HG03135 (cell line): ENCODE data around the gene FRMD6.

Experiments used
- ATAC-seq: cut with Tn5 transposase; IDR thresholded peaks from one replicate; pipeline ENCODE4 v1.9.1; 2021; ENCODE audit warnings: mild to moderate bottlenecking, moderate library complexity; ENCODE audit not compliant: unreplicated experiment

The FRMD6 gene

DNA sequence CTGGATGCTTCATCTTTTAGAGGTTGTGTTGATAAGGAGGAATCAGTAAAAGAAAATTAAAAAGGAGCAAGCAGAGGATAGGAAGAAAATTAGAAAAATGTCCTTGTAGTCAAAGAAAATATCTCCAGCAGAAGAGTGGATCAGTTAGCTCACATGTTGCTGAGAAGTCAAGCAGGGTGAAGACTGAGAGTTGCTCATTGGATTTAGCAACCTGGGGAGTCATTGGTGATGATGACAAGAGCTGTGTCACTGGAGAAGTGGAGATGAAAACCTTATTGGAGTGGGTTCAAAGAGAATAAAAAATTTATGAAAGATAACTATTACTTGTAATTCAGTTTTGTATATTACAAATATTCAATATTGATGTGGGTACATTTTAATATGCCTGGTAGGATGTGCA, 9.8 kb downstream of the FRMD6 start:
- no peak for ATAC-seq

DNA sequence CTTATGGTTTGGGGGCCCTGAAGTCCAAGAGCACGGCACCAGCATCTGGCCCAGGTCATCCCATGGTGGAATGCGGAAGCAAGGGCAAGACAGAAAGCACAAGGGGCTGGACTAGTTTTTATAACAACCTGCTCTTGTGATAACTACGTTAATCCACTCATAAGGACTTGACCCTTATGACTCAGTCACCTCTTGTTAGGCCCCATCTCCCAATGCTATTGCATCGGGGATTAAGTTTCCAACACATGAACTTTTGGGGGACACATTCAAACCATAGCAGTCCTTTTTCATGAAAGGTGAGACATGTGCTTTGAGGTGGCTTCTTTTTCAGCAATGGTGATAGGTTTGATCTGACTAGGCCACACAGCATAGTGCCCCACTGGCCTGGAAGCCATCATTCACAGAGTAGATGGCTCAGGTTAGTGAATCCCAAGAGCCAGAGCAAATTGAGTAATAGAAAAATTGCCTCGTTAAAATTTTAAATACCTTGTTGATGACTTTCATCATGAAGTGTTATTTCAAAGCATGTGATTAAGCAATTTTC, 12.1 kb downstream of the FRMD6 start:
- no peak for ATAC-seq

GRCh38 chr14:51666070-51666469, 14.4 kb downstream of the FRMD6 start:
- no peak for ATAC-seq

DNA sequence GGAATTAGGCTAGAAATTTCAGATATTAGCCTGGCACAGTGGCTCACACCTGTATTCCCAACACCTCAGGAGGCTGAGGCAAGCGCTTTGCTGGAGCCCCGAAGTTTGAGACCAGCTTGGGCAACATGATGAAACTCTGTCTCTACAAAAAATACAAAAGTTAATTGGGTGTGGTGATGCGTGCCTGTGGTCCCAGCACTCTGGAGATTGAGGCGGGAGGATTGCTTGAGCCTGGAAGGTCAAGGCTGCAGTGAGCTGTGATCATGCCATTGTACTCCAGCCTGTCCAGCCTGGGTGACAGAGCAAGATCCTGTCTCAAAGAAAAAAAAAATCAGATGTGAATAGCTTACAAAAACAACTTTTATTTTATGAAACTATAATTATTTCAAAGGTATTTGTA, 15.1 kb downstream of the FRMD6 start:
- no peak for ATAC-seq

DNA sequence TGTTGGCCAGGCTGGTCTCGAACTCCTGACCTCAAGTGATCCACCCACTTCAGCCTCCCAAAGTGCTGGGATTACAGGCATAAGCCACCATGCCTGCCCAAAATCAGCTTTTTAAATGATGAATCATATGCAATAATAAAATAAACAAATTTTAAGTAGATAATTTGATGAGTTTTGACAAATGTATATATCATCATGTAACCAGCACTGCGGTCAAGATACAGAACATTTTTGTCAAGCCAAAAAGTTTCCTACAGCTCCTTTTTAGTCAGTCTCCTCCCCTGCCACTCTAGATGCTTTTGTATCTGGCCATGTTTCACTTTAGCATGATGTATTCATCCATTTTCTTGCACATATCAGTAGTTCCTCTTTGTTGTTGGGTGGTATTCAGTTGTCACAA, 17.2 kb downstream of the FRMD6 start:
- ATAC-seq, result no peak

DNA sequence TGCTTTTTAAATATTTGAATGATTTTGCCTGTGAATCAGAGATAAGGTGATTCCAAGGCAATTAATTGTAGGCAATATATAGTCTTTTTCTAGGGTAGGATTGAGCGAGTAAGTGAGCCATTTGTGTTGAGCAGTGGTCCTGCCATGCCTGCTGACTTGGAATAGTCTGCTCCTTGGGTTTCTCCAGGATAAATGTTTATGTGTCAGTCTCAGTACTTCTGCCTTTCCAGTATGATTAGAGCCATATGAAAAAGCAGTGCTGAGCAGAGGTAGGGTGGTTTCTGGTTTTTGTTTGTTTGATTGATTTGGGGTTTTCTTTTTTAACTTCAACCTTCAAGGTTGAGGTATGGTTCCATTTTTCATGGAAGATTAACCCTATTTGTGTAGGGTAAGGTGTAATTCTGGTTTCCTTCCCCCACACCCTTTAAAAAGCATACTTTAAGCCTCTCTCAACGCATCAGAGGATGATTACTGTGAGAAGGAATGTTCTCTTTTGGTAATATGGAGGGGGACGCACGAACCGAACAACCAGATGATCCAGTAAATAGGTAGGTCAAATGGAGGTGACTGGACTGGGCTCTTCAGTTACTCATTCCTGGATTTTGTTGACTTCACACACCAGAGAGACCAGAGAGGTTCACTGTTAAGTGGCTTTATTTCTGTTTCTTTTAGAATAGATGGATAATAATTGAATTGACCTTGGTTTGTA, 22.7 kb downstream of the FRMD6 start:
- no peak for ATAC-seq

GRCh38 chr14:51676549-51676948, 24.8 kb downstream of the FRMD6 start:
- ATAC-seq, result no peak

GRCh38 chr14:51677266-51677665, 25.6 kb downstream of the FRMD6 start:
- no peak for ATAC-seq

DNA sequence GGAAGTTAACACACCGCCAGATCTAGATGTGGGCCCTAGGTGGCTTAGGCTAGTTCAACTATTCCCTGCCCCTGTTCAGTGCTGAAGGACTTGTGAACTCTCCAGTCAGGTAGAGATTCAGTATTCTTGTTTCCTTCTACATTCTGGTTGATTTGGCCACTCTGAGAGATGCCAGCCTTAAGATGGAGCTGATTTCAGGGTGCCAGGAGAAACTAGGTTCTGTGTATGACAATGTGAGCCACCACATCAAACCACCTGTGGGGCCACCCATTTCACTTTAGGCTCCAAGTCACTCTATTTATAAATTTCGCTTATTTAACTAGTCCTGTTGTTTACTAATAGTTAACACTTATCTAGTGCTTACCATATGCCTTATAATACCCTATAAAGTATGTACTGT, 26.0 kb downstream of the FRMD6 start:
- no peak for ATAC-seq

- ATAC-seq, result no peak
Observed at GRCh38 chr14:51680031-51680430, 28.3 kb downstream of the FRMD6 start.

DNA sequence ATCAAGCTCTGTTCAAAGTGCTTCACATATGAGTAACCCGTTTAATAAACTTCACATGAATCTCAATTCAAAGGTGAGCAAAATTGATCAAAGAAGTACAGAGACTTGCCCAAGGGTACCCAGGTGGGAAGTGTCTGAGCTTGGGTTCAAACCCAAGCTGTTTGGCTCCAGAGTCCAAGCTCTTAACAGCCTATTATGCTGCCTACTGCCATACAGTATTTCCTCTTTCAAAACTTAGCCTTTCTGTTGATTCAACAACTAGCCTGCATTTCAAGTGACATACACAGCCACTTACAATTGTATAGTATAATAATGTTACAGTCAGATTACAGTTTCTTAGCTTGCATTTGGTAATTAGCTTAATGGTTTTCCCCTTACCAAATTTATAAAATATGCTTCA, 29.7 kb downstream of the FRMD6 start:
- ATAC-seq, result no peak

- no peak for ATAC-seq
Observed at GRCh38 chr14:51682411-51682810, 30.7 kb downstream of the FRMD6 start.

- no peak for ATAC-seq
Observed at GRCh38 chr14:51684760-51685159, 33.0 kb downstream of the FRMD6 start.

DNA sequence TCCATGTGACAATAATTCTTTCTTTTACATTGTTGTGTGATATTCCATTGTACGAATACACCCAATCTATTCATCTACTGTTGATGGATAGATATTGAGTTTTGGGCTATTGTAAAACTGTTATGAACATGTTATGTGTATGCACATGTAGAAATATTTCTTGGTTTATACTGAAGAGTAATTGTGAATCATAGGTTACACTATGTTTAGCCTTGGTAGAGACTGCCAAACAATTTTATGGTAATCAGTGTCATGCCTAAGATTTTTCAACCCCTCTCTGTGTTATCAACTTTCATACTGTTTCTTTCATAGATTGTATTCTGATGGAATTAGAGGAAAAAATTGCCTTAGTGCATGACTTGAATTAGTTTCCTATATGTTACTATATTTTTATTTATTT, 39.5 kb downstream of the FRMD6 start:
- ATAC-seq, result no peak

GRCh38 chr14:51692646-51693045, 40.9 kb downstream of the FRMD6 start:
- ATAC-seq, result no peak

- ATAC-seq, result no peak
Observed at GRCh38 chr14:51697848-51698247, 46.1 kb downstream of the FRMD6 start.

DNA sequence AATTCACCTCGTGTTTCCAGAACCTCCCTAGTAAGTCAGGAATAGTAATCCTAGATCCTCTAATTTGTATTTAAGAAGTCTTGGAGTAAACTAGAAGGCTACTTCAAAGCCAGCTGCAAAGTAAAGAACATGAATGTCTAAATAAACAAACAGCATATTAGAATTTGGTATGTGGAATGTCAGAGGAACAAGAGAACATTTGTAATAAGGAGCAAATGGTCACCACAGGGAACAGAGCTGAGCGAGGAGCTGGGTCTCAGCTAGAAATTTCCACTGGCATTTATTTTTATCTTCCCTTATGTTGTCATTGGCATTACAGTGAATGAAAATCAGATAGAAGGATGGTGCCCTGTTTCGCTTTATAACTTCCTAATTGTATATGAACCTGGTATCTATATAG, 50.2 kb downstream of the FRMD6 start:
- ATAC-seq, result no peak

- ATAC-seq, result no peak
Observed at GRCh38 chr14:51703787-51704186, 52.1 kb downstream of the FRMD6 start.

GRCh38 chr14:51704545-51704944, 52.8 kb downstream of the FRMD6 start:
- ATAC-seq, result no peak

DNA sequence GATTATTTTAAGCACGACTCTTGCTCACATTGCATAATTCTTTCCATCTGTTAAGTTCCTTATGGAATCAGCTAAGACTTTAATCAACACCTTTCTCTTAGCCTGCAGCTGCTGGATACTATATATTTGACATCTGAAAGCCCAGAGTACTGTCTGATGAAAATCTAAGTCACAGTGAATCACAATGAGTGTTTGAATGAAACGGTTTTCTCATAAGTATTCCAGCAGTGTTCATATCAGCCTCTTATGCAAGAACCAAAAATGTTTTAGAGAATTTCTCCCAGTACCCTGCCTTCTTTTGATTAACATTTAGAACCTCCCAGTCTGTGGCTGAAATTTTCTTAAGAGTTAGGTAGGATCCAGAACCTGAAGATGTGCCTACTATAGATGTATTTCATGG, 55.6 kb downstream of the FRMD6 start:
- no peak for ATAC-seq

GRCh38 chr14:51711505-51711904, 59.8 kb downstream of the FRMD6 start:
- ATAC-seq, result no peak

DNA sequence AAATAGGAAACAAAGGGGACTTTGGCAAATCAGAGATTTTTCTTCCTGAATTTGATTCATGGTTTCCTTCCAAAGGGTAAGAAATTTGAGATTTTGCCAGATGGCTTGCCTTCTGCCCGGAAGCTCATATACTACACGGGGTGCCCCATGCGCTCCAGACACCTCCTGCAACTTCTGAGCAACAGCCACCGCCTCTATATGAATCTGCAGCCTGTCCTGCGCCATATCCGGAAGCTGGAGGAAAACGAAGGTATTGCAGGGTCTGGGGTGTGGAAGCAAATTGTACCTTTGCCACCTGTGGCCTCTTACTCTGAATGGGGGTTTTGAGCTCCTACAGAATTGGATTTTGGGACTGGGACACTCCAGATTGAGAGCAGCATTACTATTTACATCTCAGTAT, 63.5 kb downstream of the FRMD6 start:
- ATAC-seq, result no peak

DNA sequence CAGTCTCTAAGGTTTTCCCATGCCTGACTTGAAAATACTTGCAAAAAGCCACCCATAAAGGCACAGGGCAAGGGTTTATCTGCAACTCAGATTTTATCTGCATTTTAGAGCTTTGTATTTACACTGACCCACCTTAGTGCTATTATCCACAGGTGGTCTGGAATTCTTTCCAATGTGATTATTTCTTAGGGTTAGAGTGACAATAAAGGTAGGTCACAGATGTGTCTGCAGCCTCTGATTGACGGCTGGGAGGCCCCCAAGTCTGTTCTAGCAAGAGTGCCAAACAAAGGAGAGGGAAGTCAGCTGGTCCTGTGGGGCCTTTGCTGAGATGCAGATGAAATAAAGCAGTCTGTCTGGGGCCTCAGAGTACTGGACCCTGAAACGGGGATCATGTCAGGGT, 64.0 kb downstream of the FRMD6 start:
- ATAC-seq, result no peak
